Measurements from ENCODE around the gene PLAA. TPM values are rescaled to one million over a fixed set of nuclear protein-coding genes. Genes with fewer than 3 reads are reported as not detected.

Gene PLAA
- total and polyA plus RNA-seq, 2 experiments from 2014 or later, result 26.3 to 27.5 TPM

- Histone ChIP-seq H4K20me1 (ENCODE audit: insufficient read depth) (no peaks in the 10 kb centered on the region), H3K9me2 (ENCODE audit: insufficient read depth) (no peaks in the 10 kb centered on the region)
- in situ Hi-C loops (cut with MboI), result no loop called here
These were observed 21.4 kb downstream of the PLAA start for GRCh38 chr9:26925609-26926008.

GRCh38 chr9:26919698-26920097 is 27.3 kb downstream of the PLAA start:
- H2AFZ ChIP-seq, result no peak overlapping the region
- H3K9me2 ChIP-seq (ENCODE audit: insufficient read depth), result no peaks in the 10 kb centered on the region
- no peak overlapping the region for H3K27ac ChIP-seq
- H4K20me1 ChIP-seq (ENCODE audit: insufficient read depth), result no peaks in the 10 kb centered on the region
- 90 to 96% methylated on average over 1 of the region's 1 CpG for WGBS, 2 experiments (ENCODE audit: low coverage in 1 of 2, low lambda C conversion rate in 2 of 2, missing lambda C conversion rate in 2 of 2)
- no peak overlapping the region for H3K9ac ChIP-seq
- no peaks in the 10 kb centered on the region for H3K27me3 ChIP-seq (replicated peaks; ENCODE audit: insufficient read depth)
- peaks cover 74% of the 10 kb centered on the region for H3K36me3 ChIP-seq (ENCODE audit: low read depth)
- no peaks in the 10 kb centered on the region for H3K79me2 ChIP-seq (ENCODE audit: insufficient read depth)
- TF ChIP-seq EZH2 (IDR thresholded peaks at IDR 0.05; ENCODE audit: insufficient read depth, poor library complexity, severe bottlenecking) (no peak), EZH2phosphoT487 (IDR thresholded peaks at IDR 0.05; ENCODE audit: insufficient read depth, low read depth) (no peak)
- H3K9me3 ChIP-seq (ENCODE audit: low read depth), result no peaks in the 10 kb centered on the region
- H3F3A ChIP-seq (ENCODE audit: insufficient read depth), result peaks cover 4% of the 10 kb centered on the region; the same call in 1 of the 2 replicates
- no peak for DNase-seq
- H3K4me1 ChIP-seq (ENCODE audit: insufficient read depth), result no peaks in the 10 kb centered on the region
- no peak overlapping the region for H3K4me2 ChIP-seq (ENCODE audit: unreplicated experiment)
- no peak overlapping the region for H3K4me3 ChIP-seq
- in situ Hi-C loops (cut with MboI), result no loop called here

More at GRCh38 chr9:26925609-26926008, 21.4 kb downstream of the PLAA start:
- no peak overlapping the region for H3K27ac ChIP-seq
- no peaks in the 10 kb centered on the region for H3K4me1 ChIP-seq (ENCODE audit: insufficient read depth)
- DNase-seq, result no peak
- H3K79me2 ChIP-seq (ENCODE audit: insufficient read depth), result peaks cover 22% of the 10 kb centered on the region
- peaks cover 55% of the 10 kb centered on the region for H3K36me3 ChIP-seq (ENCODE audit: low read depth)
- H2AFZ ChIP-seq, result no peak overlapping the region
- no peak overlapping the region for H3K9ac ChIP-seq
- whole genome bisulfite sequencing, 2 experiments (ENCODE audit: low coverage in 1 of 2, low lambda C conversion rate in 2 of 2, missing lambda C conversion rate in 2 of 2), result 97 to 100% methylated on average over 4 of the region's 4 CpGs
- TF ChIP-seq EZH2phosphoT487 (IDR thresholded peaks at IDR 0.05; ENCODE audit: insufficient read depth, low read depth) (no peak), EZH2 (IDR thresholded peaks at IDR 0.05; ENCODE audit: insufficient read depth, poor library complexity, severe bottlenecking) (no peak)
- H3K4me2 ChIP-seq (ENCODE audit: unreplicated experiment), result no peak overlapping the region
- H3K9me3 ChIP-seq (ENCODE audit: low read depth), result no peaks in the 10 kb centered on the region
- no peaks in the 10 kb centered on the region for H3K27me3 ChIP-seq (replicated peaks; ENCODE audit: insufficient read depth)
- H3F3A ChIP-seq (ENCODE audit: insufficient read depth), result no peaks in the 10 kb centered on the region; the same call in 1 of the 2 replicates
- H3K4me3 ChIP-seq, result no peak overlapping the region

- H3K4me1 ChIP-seq (ENCODE audit: insufficient read depth), result no peaks in the 10 kb centered on the region
- no peaks in the 10 kb centered on the region for H3K79me2 ChIP-seq (ENCODE audit: insufficient read depth)
- no peak overlapping the region for H2AFZ ChIP-seq
- no peak overlapping the region for H3K4me3 ChIP-seq
- in situ Hi-C loops (cut with MboI), result no loop called here
- no peaks in the 10 kb centered on the region for H4K20me1 ChIP-seq (ENCODE audit: insufficient read depth)
- no peak for TF ChIP-seq EZH2 (IDR thresholded peaks at IDR 0.05; ENCODE audit: insufficient read depth, poor library complexity, severe bottlenecking)
- no peak for TF ChIP-seq EZH2phosphoT487 (IDR thresholded peaks at IDR 0.05; ENCODE audit: insufficient read depth, low read depth)
- 69 to 76% methylated on average over 2 of the region's 2 CpGs for WGBS, 2 experiments (ENCODE audit: low coverage in 1 of 2, low lambda C conversion rate in 2 of 2, missing lambda C conversion rate in 2 of 2)
- no peaks in the 10 kb centered on the region for H3K9me2 ChIP-seq (ENCODE audit: insufficient read depth)
- no peak overlapping the region for H3K9ac ChIP-seq
- DNase-seq, result no peak
- no peak overlapping the region for H3K4me2 ChIP-seq (ENCODE audit: unreplicated experiment)
- no peaks in the 10 kb centered on the region for H3K9me3 ChIP-seq (ENCODE audit: low read depth)
- peaks cover 49% of the 10 kb centered on the region for H3K36me3 ChIP-seq (ENCODE audit: low read depth)
- H3F3A ChIP-seq (ENCODE audit: insufficient read depth), result no peaks in the 10 kb centered on the region
- H3K27me3 ChIP-seq (replicated peaks; ENCODE audit: insufficient read depth), result no peaks in the 10 kb centered on the region
- H3K27ac ChIP-seq, result no peak overlapping the region
These were observed 33.8 kb downstream of the PLAA start for GRCh38 chr9:26913138-26913668.

GRCh38 chr9:26904671-26905070 is 42.4 kb downstream of the PLAA start:
- no peak overlapping the region for H3K4me3 ChIP-seq
- no peaks in the 10 kb centered on the region for H3F3A ChIP-seq (ENCODE audit: insufficient read depth)
- H3K36me3 ChIP-seq (ENCODE audit: low read depth), result peaks cover 31% of the 10 kb centered on the region; the same call in 1 of the 2 replicates
- H3K4me2 ChIP-seq (ENCODE audit: unreplicated experiment), result no peak overlapping the region
- H2AFZ ChIP-seq, result no peak overlapping the region
- no peaks in the 10 kb centered on the region for H3K4me1 ChIP-seq (ENCODE audit: insufficient read depth)
- no peaks in the 10 kb centered on the region for H3K9me3 ChIP-seq (ENCODE audit: low read depth)
- TF ChIP-seq EZH2 (IDR thresholded peaks at IDR 0.05; ENCODE audit: insufficient read depth, poor library complexity, severe bottlenecking), result no peak
- no peak for TF ChIP-seq EZH2phosphoT487 (IDR thresholded peaks at IDR 0.05; ENCODE audit: insufficient read depth, low read depth)
- H3K79me2 ChIP-seq (ENCODE audit: insufficient read depth), result no peaks in the 10 kb centered on the region
- WGBS, 2 experiments (ENCODE audit: low coverage in 1 of 2, low lambda C conversion rate in 2 of 2, missing lambda C conversion rate in 2 of 2), result 86 to 97% methylated on average over 1 of the region's 1 CpG
- in situ Hi-C loops (cut with MboI), result no loop called here
- no peaks in the 10 kb centered on the region for H4K20me1 ChIP-seq (ENCODE audit: insufficient read depth)
- H3K27me3 ChIP-seq (replicated peaks; ENCODE audit: insufficient read depth), result no peaks in the 10 kb centered on the region
- H3K27ac ChIP-seq, result no peak overlapping the region
- H3K9me2 ChIP-seq (ENCODE audit: insufficient read depth), result no peaks in the 10 kb centered on the region
- no peak overlapping the region for H3K9ac ChIP-seq
- no peak for DNase-seq
